ENCODE data around the gene SLC2A5.
"Not testable (repeated sequence)": the region's sequence is repeated elsewhere in the genome, so short reads cannot be mapped to it uniquely, and the experiment has no call there.

SLC2A5 gene

DNA sequence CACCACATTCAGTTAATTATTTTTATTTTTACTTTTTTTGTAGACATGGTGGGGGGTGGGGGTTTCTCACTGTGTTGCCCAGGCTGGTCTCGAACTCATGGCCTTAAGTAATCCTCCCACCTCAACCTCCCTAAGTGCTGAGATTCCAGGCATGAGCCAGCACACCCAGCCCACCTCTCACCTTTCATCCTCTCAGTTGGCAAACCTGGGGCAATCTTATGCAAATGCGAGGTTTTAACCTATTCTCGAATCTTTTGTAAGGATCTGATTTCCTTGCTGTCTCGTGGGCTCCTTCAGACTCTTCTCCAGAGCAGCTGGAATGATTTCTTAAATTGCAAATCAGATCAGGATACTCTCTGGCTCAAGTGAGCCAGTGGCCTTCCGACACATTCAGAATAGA lies 36.1 kb downstream of the SLC2A5 start:
- no peak for DNase-seq (ENCODE audit: low spot score)

DNA sequence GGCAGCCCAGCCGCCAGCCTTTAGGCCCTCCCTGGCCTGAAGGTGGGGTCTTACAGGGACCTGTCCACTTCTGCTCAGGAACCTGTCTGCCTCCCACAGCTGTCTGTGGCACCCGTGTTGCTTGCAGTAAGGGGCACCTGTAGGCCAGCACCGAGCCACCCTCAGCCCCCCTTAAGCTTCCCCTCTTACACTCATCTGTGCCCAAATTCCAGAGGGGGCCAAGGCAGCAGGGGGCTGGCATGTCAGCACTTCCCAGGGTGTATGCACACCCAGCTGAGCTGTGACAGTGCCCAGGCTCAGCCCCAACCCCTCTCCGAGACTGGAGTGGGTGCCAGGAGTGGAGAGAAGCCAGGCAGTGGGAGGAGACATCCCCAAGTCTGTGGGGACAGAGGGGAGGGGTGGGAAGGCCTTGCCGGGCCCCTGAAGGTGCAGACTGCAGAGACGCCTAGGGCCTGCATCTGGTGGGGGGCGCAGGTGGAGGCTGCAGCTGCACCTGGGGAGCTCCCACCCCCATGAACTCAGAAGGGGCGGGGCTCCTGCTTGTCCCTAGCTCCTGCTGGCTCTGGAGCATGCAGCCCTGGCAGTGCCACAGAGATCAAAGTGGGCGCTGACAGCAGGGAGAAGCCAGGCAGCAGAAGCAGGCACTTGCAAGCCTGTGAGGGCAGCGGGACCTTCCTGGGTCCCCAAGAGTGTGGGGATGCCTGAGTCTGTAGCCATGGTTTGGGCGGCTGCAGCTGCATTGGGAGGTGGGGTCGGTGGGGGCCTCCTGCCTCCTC lies 37.8 kb downstream of the SLC2A5 start:
- DNase-seq (ENCODE audit: low spot score): no peak

DNA sequence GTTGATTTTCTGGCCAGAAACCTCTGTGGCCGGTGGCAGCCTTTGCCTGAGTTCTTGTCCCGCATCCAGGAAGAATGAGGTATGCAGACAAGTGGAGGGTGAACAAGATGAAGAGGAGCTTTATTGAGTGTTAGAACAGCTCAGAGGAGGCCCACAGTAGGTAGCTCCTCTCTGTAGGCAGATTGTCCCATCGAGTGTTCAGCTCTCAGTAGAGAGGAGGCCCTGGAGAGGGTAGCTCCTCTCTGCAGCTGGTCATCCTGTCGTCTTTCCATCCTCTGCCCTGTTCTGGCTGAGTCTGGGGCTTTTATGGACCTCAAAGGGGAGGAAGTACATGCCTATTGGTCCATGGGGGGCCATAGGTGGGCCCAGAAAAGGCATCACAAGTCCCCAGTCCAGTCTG lies 38.4 kb downstream of the SLC2A5 start:
- DNase-seq (ENCODE audit: low spot score): not testable (repeated sequence)

DNA sequence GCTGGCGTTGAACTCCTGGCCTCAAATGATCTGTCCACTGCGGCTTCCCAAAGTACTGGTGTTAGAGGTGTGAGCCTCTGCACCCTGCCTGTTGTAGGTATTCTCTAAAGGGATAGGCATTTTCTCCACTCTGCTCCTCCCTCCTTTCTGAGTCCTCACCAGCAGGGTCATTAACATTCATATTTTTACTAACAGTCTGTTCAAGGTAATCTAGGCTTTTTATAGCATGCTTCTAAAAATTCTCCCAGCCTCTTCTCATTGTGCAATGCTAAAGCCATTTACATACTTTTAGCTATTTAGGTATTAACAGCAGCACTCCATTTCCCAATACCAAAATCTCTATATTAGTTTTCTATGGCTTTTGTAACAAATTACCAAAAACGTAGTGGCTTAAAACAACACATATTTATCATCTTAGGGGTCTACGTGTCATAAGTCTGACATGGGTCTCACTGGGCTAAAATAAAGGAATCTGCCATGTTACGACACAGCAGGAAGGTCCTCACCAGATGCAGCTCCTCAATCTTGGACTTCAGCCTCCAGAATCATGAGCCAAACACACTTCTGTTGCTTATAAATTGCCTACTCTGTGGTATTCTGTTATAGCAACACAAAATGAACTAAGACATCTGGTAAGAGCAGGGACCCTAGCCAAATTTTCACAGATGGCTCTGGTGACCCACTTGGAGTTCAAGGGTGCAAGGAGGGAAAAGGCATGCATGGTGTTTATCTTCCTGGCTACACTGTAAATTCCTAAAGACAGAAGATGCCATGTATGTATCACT lies 40.3 kb downstream of the SLC2A5 start:
- no peak for DNase-seq (ENCODE audit: low spot score)

DNA sequence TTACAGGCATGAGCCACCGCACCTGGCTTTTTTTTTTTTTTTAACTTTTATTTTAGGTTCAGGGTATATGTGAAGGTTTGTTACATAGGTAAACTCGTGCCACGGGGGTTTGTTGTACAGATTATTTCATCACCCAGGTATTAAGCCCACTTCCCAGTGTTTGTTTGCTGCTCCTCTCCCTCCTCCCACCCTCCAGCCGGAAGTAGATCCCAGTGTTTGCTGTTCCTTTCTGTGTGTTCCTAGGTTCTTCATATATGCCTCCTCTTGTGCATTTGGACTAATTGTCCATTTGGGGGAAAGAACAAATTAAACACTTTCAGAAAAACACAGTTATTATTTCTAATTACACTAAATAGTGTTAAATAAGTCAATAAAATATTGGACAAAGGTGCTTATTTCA lies 42.1 kb downstream of the SLC2A5 start:
- no peak for DNase-seq (ENCODE audit: low spot score)

DNA sequence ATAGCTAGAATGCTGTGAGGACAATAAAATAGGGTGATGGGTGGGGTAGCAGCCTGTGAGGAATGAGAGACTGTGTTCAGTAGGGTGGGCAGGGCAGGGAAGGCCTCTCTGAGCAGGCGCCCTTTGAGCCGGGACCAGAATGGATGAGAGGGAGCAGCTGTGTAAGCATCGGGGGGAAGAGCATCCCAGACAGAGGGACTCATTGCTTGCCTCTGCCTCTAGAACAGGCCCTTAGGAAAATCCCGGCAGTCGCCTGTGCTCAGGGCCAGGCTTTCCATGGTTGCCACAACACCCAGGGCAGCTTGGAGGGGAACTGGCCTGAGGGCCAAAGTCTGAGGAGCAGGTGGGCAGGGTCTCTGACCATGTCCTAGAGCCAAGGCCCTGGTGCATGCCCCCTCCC lies 44.0 kb downstream of the SLC2A5 start:
- no peak for DNase-seq (ENCODE audit: low spot score)

DNA sequence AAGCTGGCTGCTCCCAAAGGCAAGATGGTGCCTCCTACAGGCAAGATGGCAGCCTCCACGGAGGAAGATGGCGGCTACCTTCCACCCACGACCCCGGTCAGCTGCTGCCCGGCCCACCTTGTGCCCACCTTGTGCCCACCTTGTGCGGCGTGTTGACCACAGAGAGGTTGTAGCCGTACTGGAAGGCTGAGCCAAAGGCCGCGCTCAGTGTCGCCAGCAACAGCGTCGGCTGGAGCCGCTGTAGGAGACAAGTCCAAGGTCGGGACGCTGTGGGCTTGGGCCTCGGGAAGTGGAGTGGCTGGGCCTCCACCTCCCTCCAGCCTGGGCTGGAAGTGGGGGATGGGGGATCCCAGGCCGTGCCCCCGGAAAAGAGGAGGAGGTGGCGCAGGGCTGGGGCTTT lies 44.6 kb downstream of the SLC2A5 start:
- no peak for DNase-seq (ENCODE audit: low spot score)

DNA sequence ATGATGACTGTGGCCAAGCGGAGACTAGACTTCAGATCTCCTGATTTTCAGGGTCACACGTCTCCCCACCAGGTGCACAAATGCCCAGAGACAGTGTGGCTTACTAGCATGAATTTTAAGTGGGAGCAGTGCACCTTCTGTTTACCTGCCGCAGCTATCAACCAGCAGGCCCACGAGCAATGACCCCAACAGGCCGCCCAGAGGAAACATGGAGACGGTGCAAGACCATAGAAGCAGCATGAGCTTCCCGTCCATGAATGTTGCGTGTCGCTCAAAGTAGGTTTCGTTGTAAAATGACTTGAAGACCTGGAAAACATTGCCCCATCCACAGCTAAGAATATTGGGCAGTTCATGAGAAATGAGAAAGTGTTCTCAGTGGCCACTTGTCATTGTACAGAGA lies 46.7 kb downstream of the SLC2A5 start:
- DNase-seq (ENCODE audit: low spot score): no peak

GRCh38 chr1:9022026-9022738 lies 47.3 kb downstream of the SLC2A5 start:
- DNase-seq (ENCODE audit: low spot score): not testable (repeated sequence)

- DNase-seq (ENCODE audit: low spot score): no peak
Measured at GRCh38 chr1:9020305-9020704, 49.1 kb downstream of the SLC2A5 start.

- DNase-seq (ENCODE audit: low spot score): no peak
Measured at GRCh38 chr1:9019896-9020295, 49.5 kb downstream of the SLC2A5 start.

- no peak for DNase-seq (ENCODE audit: low spot score)
Measured at GRCh38 chr1:9018333-9018732, 51.1 kb downstream of the SLC2A5 start.

DNA sequence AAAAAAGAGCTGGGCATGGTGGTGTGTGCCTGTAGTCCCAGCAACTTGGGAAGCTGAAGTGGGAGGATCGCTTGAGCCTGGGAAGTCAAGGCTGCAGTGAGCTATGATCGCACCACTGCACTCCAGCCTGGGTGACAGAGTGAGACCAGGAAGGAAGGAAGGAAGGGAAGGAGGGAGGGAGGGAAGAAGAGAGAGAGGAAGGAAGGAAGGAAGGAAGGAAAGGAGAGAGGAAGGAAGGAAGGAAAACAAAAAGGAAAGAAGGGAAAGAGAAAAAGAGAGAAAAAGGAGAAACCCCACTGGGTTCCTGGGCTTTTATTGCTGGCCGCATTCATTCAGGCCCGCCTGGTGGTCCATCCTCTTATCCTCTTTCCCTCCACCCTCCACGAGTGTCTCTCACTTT lies 53.0 kb downstream of the SLC2A5 start:
- no peak for DNase-seq (ENCODE audit: low spot score)

- DNase-seq (ENCODE audit: low spot score): peak; percentile 77
Measured at GRCh38 chr1:9014475-9015375, 54.7 kb downstream of the SLC2A5 start.

DNA sequence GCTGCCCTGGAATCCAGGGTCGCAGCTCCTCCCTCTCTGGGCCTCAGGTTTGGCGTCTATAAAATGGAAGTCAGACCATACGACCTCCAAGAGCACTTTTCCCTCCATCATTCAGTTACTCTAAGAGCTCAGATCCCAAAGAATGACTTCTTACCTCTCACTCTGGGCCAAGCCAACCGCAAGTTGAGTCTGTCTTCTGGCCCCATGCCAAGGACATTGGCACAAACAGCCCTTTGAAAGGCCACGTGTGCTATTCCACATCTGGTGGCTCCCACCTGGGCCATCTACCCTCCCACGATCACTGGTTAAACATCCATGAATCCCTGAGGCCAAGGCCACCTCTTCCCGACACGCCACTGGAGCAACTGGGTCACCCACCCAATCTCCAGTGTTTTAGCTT lies 55.6 kb downstream of the SLC2A5 start:
- no peak for DNase-seq (ENCODE audit: low spot score)

DNA sequence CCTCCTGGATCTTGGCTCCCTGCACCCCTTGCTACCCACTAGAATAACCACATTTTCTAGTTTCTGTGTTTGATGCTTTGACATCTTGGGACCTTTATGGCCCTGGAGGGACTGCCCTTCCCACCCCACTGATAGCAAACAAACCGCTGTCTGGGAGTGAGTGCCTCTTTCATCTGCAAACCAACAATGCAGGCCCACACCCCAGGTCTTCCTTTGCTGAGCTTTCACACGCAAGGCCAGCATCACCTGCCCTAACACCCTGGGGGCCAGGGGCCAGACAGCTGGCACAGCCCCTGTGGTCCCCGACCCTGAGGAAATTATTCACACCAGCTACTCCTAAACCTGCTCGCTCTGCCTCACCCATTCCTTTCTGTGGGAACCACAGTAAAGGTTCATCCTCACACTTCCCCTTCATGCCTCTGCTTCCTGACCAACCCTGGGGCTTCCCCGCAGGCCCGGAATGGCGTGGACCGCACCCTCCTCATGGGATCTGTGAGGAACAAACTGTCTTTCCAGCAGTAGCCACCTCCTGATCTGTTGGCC lies 58.6 kb downstream of the SLC2A5 start:
- DNase-seq (ENCODE audit: low spot score): no peak

- no peak for DNase-seq (ENCODE audit: low spot score)
Measured at GRCh38 chr1:9009438-9010370, 59.7 kb downstream of the SLC2A5 start.

GRCh38 chr1:9008236-9008635 lies 61.2 kb downstream of the SLC2A5 start:
- no peak for DNase-seq (ENCODE audit: low spot score)

GRCh38 chr1:9006956-9007615 lies 62.3 kb downstream of the SLC2A5 start:
- DNase-seq (ENCODE audit: low spot score): no peak

DNA sequence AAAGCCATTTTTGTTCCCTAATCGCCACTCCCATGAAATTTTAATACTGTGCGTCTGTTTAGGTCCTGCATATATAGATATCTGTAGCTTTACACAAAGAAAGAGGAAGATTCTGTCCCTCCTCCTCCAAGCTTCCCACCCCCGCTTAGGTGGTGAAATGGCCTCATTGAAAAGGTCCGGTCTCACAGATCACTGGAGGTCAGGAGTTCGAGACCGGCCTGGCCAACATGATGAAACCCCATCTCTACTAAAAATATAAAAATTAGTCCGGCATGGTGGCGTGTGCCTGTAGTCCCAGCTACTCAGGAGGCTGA lies 64.1 kb downstream of the SLC2A5 start:
- DNase-seq (ENCODE audit: low spot score): no peak
